ENCODE results near the gene TNFRSF19. TPM values are rescaled to one million over a fixed set of nuclear protein-coding genes. Genes with fewer than 3 reads are reported as not detected.

The TNFRSF19 gene
- total RNA-seq, 2 donors from 2014 or later = 21.2 to 74.1 TPM

DNA sequence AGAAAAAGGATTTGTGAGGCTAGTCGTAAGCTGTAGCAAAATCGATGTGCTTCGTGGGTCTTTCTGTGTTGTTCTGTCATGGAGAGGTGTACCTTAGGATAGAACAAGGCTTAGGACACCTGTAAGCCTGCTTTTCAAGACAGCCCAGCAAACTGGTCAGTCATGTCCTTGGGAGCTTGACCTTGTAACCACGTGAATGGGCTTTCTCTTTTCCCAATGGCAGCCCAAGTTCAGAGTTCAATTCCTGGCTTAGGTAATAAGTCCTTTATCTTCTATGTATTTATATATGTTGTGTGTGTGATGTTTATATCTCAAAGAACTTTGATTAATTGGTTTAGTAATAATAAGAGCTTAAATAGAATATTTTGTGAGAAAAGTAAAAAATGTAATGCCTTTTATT, 112.9 kb downstream of the TNFRSF19 start:
- TF ChIP-seq POLR2AphosphoS5 (IDR thresholded peaks at IDR 0.05) (no peak), POLR2A (IDR thresholded peaks at IDR 0.05) (no peak)
- TF ChIP-seq, protein P1, sequence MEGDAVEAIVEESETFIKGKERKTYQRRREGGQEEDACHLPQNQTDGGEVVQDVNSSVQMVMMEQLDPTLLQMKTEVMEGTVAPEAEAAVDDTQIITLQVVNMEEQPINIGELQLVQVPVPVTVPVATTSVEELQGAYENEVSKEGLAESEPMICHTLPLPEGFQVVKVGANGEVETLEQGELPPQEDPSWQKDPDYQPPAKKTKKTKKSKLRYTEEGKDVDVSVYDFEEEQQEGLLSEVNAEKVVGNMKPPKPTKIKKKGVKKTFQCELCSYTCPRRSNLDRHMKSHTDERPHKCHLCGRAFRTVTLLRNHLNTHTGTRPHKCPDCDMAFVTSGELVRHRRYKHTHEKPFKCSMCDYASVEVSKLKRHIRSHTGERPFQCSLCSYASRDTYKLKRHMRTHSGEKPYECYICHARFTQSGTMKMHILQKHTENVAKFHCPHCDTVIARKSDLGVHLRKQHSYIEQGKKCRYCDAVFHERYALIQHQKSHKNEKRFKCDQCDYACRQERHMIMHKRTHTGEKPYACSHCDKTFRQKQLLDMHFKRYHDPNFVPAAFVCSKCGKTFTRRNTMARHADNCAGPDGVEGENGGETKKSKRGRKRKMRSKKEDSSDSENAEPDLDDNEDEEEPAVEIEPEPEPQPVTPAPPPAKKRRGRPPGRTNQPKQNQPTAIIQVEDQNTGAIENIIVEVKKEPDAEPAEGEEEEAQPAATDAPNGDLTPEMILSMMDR (IDR thresholded peaks at IDR 0.05) = no peak
- Histone ChIP-seq H3K27ac (no peak overlapping the region), H3K4me1 (replicated peaks) (no peaks in the 10 kb centered on the region), H3K27me3 (replicated peaks; ENCODE audit: insufficient read depth) (no peaks in the 10 kb centered on the region), H3K9me3 (no peaks in the 10 kb centered on the region), H3K36me3 (no peaks in the 10 kb centered on the region), H3K4me3 (no peak overlapping the region)
- WGBS = 89% methylated on average over 4 of the region's 4 CpGs
- no peak for DNase-seq (ENCODE audit: low spot score)
- intact Hi-C loops (cut with DNase I) = no loop called here

DNA sequence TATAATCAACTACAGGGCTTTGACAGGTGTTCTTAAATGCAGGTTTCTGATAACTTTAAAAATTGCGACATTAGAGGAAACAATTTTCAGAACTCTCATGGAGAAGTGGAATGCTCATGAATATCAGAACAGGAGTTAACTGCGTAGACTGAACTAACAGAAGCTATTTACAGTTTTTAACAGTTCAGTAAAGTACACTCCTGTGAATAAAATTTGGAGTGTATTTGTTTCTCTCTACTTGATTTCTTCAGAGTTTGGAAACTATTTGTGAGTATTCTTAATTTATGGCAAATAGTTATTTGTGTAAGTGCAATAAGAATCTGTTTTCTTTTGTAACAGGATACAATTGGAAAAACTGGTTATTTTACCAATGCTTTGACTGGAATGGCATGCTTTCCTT, 114.4 kb downstream of the TNFRSF19 start:
- H3K4me3 ChIP-seq = no peak overlapping the region
- intact Hi-C loops (cut with DNase I) = no loop called here
- H3K4me1 ChIP-seq (replicated peaks) = no peaks in the 10 kb centered on the region
- WGBS = 98% methylated on average over 2 of the region's 2 CpGs
- no peaks in the 10 kb centered on the region for H3K36me3 ChIP-seq
- H3K27me3 ChIP-seq (replicated peaks; ENCODE audit: insufficient read depth) = no peaks in the 10 kb centered on the region
- DNase-seq (ENCODE audit: low spot score) = no peak
- H3K27ac ChIP-seq = no peak overlapping the region
- no peak for TF ChIP-seq POLR2A (IDR thresholded peaks at IDR 0.05)
- no peak for TF ChIP-seq POLR2AphosphoS5 (IDR thresholded peaks at IDR 0.05)
- TF ChIP-seq, protein P1 (IDR thresholded peaks at IDR 0.05) = no peak
- H3K9me3 ChIP-seq = no peaks in the 10 kb centered on the region

- Histone ChIP-seq H3K4me1 (replicated peaks) (no peaks in the 10 kb centered on the region), H3K4me3 (no peak overlapping the region), H3K27me3 (replicated peaks; ENCODE audit: insufficient read depth) (no peaks in the 10 kb centered on the region), H3K27ac (no peak overlapping the region), H3K36me3 (no peaks in the 10 kb centered on the region), H3K9me3 (no peaks in the 10 kb centered on the region)
- DNase-seq (ENCODE audit: low spot score) = no peak
- 73% methylated on average over 1 of the region's 1 CpG for WGBS
- TF ChIP-seq, protein P1 (IDR thresholded peaks at IDR 0.05) = no peak
- no peak for TF ChIP-seq POLR2A (IDR thresholded peaks at IDR 0.05)
- no peak for TF ChIP-seq POLR2AphosphoS5 (IDR thresholded peaks at IDR 0.05)
- intact Hi-C loops (cut with DNase I) = no loop called here
Measured at GRCh38 chr13:23685416-23685815, 115.2 kb downstream of the TNFRSF19 start.

DNA sequence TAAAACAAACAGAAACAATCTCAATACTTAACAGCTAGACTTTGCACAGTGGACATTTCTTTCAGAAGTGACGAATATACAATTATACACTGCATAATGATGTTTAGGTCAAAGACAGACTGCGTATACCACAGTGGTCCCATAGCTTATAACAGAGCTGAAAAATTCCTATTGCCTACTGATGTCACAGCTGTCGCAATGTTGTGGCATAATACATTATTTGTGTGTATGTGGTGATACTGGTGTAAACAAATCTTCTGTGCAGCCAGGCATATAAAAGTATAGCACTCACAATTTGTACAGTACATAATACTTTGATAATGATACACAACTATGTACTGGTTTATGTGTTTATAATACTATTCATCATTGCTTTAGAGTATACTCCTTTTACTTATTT, 116.7 kb downstream of the TNFRSF19 start:
- Histone ChIP-seq H3K4me1 (replicated peaks) (no peaks in the 10 kb centered on the region), H3K36me3 (no peaks in the 10 kb centered on the region), H3K9me3 (no peaks in the 10 kb centered on the region), H3K4me3 (no peak overlapping the region), H3K27me3 (replicated peaks; ENCODE audit: insufficient read depth) (no peaks in the 10 kb centered on the region), H3K27ac (no peak overlapping the region)
- intact Hi-C loops (cut with DNase I) = no loop called here
- 96% methylated on average over 3 of the region's 3 CpGs for WGBS
- TF ChIP-seq, protein P1 (IDR thresholded peaks at IDR 0.05) = no peak
- TF ChIP-seq POLR2AphosphoS5 (IDR thresholded peaks at IDR 0.05) (no peak), POLR2A (IDR thresholded peaks at IDR 0.05) (no peak)
- no peak for DNase-seq (ENCODE audit: low spot score)

- Histone ChIP-seq H3K9me3 (no peaks in the 10 kb centered on the region), H3K27me3 (replicated peaks; ENCODE audit: insufficient read depth) (no peaks in the 10 kb centered on the region), H3K4me1 (replicated peaks) (no peaks in the 10 kb centered on the region), H3K27ac (no peak overlapping the region), H3K4me3 (no peak overlapping the region), H3K36me3 (no peaks in the 10 kb centered on the region)
- intact Hi-C loops (cut with DNase I) = no loop called here
- 91% methylated on average over 5 of the region's 5 CpGs for WGBS
- no peak for DNase-seq (ENCODE audit: low spot score)
- TF ChIP-seq, protein P1 (IDR thresholded peaks at IDR 0.05) = no peak
- TF ChIP-seq POLR2A (IDR thresholded peaks at IDR 0.05) (no peak), POLR2AphosphoS5 (IDR thresholded peaks at IDR 0.05) (no peak)
Measured at GRCh38 chr13:23687614-23688013, 117.4 kb downstream of the TNFRSF19 start.

All from prostate gland (tissue), 2 donors.